SK-N-MC (cell line): ENCODE results near the gene RINL.

Experiments used
- EZH2 ChIP-seq: fragments of 200-600 bp; sonication (generic); IDR thresholded peaks from one replicate; pipeline ENCODE4 v1.6.1; 2017; ENCODE audit warnings: antibody characterized with exemption
- FOXP2 ChIP-seq: optimal IDR thresholded peaks from 2 replicates; pipeline ENCODE3; 2011; ENCODE audit warnings: mild to moderate bottlenecking, moderate library complexity; ENCODE audit not compliant: insufficient read depth; ENCODE audit errors: extremely low read length, control extremely low read depth
- POLR2AphosphoS5 ChIP-seq: IDR thresholded peaks from 2 replicates; pipeline ENCODE4 v1.6.1; 2012; ENCODE audit warnings: mild to moderate bottlenecking, low read depth, low read length, borderline replicate concordance

DNA sequence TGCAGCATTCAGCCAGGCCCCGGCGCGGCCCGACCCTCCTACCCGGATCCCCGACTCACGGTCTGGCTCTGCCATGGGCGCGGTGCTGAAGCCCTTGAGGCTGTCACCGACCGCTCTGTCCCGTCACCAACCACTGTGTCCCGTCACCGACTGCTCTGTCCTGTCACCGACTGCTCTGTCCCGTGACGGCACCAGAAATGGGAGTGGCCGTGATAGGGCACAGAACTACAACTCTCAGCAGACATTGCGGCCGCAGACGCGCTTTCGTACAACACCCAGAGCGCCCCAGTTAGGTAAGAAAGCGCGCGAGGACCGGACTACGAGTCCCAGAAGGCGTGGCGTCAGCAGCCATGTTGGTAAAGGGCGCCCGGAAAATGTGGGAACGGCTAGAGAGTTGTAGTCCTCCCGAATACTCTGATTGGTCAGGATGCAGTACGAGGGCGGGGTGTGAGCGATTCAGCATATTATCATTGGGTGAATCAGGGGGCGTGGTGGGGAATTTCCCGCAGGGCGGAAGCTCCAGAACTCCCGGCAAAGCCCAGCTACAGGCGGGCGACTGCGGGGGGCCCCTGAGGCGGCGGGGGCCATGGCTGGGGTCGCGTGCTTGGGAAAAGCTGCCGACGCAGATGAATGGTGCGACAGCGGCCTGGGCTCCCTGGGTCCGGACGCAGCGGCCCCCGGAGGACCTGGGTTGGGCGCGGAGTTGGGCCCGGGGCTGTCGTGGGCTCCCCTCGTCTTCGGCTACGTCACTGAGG is 21.5 kb upstream of the RINL start, which contains the start of the genes NFKBIB and SIRT2:
- no peak for TF ChIP-seq EZH2
- peak; percentile 18; the same call in 1 of the 2 replicates for TF ChIP-seq POLR2AphosphoS5
- no peak for TF ChIP-seq FOXP2
